GM18520 (cell line): ENCODE data around the gene XXYLT1.
"Not testable (repeated sequence)": the region's sequence is repeated elsewhere in the genome, so short reads cannot be mapped to it uniquely, and the experiment has no call there.

Experiments used
- ATAC-seq: cut with Tn5 transposase; IDR thresholded peaks from one replicate; pipeline ENCODE4 v1.9.1; 2021; ENCODE audit not compliant: unreplicated experiment

The XXYLT1 gene

DNA sequence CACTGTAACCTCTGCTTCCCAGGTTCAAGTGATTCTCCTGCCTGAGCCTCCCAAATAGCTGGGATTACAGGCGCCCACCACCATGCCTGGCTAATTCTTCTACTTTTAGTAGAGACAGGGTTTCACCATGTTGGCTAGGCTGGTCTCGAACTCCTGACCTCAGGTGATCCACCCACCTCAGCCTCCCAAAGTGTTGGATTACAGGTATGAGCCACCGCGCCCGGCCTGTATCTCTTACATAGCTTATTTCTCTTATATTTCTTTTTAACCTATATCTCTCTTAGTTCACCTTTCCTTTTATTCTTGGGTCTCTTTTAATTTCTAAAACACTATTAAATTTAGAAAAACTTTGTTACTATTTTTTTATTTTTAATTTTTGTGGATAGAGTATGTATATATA lies 42.1 kb downstream of the XXYLT1 start:
- ATAC-seq = not testable (repeated sequence)

- ATAC-seq = no peak
Measured at GRCh38 chr3:195227871-195228270, 43.1 kb downstream of the XXYLT1 start.

DNA sequence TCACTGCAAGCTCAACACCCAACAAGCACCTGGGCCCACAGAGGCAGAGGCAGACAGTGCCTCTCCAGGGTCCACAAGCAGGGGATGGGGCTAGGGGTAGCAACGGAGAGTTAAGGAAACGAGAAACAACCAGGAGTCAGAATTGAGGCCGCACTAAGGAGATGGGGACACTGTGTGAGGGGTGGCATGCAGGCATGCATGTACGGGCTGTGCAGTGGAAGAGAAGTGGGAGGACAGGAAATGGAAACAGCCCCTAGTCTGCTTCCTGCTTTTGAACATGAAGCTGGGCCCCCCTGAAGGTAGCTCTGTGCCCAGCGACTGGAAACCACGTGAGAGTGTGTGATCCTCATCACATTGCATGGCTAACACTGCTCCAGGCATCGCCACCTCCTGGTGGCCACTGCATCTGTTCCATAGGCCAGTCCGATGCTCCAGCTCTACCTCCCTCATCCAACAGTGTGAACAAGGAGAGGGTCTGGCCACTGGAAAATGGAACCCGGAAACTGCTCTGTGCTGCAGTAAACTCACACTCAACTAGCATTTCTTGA lies 44.0 kb downstream of the XXYLT1 start:
- ATAC-seq = no peak

DNA sequence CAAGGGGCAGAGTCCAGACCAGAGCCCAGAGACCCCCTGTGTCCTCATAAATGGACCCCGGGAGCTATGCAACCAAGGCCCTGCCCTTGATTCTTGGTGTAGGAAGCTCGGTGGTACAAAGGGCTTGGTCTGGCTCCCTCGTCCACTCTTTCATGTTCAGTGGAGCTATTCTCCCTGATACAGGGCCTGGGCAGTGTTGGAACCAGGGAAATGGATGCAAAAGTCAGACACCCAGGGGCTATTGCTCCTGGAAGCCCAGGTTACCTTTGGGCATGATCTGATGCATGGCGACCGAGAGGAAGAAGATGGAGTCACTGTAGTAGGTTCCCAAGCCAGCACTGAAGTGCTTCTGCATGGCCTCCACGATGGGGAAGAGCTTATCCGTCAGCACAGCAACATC lies 44.5 kb downstream of the XXYLT1 start:
- ATAC-seq = no peak

- no peak for ATAC-seq
Measured at GRCh38 chr3:195224980-195225580, 45.9 kb downstream of the XXYLT1 start.

DNA sequence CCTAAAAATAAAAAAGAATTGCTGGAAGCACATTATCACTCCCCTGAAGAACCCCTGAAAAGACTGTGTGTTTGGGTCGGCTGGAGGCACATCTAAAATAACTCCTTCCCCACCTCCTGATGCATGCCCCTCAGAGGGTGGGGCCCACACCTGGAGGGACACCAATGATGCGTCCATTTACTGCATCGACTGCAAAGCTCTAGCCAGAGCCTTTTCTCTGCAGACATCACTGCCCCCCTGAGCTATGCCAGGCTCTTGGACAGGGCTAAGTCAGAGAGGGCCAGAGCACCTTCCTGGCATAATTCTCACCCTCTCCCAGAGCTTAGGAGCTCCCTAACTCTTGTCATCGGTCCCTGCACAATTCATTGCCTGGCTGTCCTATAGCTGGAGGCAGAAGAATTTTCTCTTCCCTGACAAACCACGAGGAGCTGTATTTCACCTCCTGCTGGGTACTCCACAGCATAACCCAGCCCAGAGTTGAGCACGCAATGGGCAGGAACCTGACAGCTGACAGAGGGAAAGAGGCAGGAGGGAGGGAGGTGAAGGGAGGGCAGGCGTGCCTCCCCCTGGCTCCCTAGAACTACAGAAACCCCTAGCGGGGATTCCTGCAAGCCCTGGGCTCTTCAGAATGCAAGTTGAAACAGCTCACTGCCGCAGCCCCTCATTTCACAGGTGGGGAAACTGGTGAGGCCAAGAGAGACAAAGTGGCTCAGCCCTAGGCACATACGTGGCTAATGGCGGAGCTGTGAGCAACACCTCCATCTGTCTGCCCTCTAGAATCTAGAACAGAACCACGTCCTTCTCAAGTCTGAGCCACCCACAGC lies 46.6 kb downstream of the XXYLT1 start:
- no peak for ATAC-seq

- ATAC-seq = no peak
Measured at GRCh38 chr3:195221876-195222617, 48.9 kb downstream of the XXYLT1 start.

DNA sequence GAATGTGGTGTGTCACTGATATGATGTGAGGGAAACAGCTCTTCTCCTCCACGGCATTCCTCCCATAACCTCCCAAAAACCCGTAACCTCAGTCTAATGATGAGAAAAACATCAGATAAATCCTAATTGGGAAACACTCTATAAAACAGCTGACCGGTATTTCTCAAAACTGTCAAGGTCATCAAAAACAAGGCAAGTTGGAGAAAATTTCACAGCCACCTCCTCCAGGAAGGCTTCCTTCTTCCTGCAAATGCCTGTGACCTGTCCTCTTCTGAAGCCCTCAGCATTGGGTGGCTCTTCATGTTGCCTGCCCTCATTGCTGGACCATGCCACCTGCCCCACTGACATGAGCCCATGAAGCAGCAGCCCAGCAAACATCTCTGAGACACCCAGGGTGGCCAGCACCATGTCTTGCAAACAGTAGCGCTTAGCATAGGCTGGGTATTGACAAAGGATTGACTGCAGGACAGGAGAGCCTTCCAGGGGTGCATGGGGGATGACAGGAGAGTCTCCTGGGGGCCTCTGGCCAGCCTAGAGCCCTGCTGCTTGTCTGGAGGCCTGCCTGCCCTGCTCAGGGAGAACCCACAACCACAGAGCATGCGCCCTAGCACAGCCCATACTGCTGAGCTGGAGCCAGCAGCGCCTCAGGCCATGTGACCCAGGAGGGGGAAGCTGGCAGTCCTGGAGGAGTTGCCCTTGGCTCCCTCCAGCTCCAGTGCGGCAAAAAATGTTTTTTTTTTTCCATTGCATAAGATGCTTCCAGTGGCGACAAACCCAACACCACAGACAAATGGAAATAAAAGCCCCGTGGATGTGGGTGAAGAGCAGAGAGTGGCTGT lies 49.7 kb downstream of the XXYLT1 start:
- no peak for ATAC-seq

GRCh38 chr3:195219351-195220230 lies 51.4 kb downstream of the XXYLT1 start:
- ATAC-seq = no peak

DNA sequence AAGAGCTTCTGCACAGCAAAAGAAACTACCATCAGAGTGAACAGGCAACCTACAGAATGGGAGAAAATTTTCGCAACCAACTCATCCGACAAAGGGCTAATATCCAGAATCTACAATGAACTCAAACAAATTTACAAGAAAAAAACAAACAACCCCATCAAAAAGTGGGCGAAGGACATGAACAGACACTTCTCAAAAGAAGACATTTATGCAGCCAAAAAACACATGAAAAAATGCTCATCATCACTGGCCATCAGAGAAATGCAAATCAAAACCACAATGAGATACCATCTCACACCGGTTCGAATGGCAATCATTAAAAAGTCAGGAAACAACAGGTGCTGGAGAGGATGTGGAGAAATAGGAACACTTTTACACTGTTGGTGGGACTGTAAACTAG lies 52.6 kb downstream of the XXYLT1 start:
- not testable (repeated sequence) for ATAC-seq

DNA sequence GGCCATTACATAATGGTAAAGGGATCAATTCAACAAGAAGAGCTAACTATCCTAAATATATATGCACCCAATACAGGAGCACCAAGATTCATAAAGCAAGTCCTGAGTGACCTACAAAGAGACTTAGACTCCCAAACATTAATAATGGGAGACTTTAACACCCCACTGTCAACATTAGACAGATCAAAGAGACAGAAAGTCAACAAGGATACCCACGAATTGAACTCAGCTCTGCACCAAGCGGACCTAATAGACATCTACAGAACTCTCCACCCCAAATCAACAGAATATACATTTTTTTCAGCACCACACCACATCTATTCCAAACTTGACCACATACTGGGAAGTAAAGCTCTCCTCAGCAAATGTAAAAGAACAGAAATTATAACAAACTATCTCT lies 55.4 kb downstream of the XXYLT1 start:
- not testable (repeated sequence) for ATAC-seq

DNA sequence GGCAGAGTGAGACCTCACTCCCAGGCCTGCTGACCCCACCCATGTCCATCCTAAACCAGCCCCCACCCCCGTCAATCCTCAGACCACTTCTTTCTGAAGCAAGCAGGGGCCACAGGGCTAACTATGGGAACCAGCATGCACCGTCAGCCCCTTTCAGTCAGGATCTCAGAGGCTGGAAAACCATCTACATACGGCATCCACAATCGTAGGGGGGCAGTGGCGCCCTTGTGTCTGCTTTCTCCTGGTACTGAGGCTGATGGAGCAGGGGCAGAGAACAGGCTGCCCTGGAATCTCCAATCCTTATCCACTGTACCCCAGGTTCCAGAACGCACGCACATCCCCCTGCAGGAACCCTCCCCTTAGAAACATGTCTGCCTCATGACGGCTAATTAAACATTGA lies 56.6 kb downstream of the XXYLT1 start:
- ATAC-seq = no peak

- ATAC-seq = no peak
Measured at GRCh38 chr3:195213639-195214315, 57.2 kb downstream of the XXYLT1 start.

GRCh38 chr3:195212749-195213375 lies 58.1 kb downstream of the XXYLT1 start:
- ATAC-seq = no peak

GRCh38 chr3:195212033-195212748 lies 58.8 kb downstream of the XXYLT1 start:
- no peak for ATAC-seq

GRCh38 chr3:195210266-195210973 lies 60.5 kb downstream of the XXYLT1 start:
- ATAC-seq = no peak

DNA sequence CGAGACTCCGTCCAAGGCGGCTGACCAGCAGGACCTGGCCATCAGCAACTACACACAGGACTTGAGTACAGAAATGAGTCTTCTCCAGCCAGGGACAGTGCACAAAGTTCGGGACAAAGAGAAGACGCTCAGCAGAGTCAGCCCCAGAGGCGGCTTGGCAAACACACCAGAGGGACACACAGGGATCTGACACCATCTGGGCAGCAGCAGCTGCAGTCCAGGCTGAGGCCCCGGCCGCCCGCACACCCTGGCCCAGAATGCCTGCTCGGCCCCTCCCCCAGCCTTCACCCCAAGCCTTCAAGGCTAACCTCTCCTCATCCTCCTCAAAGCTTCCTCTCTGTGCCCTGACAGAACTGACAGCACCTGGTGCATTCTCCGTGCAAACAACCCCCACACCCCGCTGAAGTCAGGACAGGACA lies 61.1 kb downstream of the XXYLT1 start:
- no peak for ATAC-seq
